Prostate gland (tissue), 2 donors: Measurements from ENCODE around the gene OR2AG1.

Source experiments
- CTCF ChIP-seq, 4 experiments: fragments of 200-600 bp in 2 of 4; fragments of 450-650 bp in 2 of 4; sonication (generic) in 2 of 4; IDR thresholded peaks; 1 replicate in 3 of 4; 2 replicates in 1 of 4; pipeline ENCODE4 v1.5.1; 2016 to 2019; ENCODE audit warnings: antibody characterized with exemption in 4 of 4, mild to moderate bottlenecking in 2 of 4, moderate library complexity in 2 of 4
- POLR2A ChIP-seq: fragments of 450-650 bp; IDR thresholded peaks from one replicate; pipeline ENCODE4 v1.6.1; 2016; ENCODE audit warnings: antibody characterized with exemption, mild to moderate bottlenecking

GRCh38 chr11:6746086-6746618 lies 36.7 kb upstream of the OR2AG1 start:
- TF ChIP-seq CTCF (IDR thresholded peaks at IDR 0.05), result no peak
- no peak for TF ChIP-seq POLR2A
